ENCODE results near the gene MYOF.

The MYOF gene, protein sequence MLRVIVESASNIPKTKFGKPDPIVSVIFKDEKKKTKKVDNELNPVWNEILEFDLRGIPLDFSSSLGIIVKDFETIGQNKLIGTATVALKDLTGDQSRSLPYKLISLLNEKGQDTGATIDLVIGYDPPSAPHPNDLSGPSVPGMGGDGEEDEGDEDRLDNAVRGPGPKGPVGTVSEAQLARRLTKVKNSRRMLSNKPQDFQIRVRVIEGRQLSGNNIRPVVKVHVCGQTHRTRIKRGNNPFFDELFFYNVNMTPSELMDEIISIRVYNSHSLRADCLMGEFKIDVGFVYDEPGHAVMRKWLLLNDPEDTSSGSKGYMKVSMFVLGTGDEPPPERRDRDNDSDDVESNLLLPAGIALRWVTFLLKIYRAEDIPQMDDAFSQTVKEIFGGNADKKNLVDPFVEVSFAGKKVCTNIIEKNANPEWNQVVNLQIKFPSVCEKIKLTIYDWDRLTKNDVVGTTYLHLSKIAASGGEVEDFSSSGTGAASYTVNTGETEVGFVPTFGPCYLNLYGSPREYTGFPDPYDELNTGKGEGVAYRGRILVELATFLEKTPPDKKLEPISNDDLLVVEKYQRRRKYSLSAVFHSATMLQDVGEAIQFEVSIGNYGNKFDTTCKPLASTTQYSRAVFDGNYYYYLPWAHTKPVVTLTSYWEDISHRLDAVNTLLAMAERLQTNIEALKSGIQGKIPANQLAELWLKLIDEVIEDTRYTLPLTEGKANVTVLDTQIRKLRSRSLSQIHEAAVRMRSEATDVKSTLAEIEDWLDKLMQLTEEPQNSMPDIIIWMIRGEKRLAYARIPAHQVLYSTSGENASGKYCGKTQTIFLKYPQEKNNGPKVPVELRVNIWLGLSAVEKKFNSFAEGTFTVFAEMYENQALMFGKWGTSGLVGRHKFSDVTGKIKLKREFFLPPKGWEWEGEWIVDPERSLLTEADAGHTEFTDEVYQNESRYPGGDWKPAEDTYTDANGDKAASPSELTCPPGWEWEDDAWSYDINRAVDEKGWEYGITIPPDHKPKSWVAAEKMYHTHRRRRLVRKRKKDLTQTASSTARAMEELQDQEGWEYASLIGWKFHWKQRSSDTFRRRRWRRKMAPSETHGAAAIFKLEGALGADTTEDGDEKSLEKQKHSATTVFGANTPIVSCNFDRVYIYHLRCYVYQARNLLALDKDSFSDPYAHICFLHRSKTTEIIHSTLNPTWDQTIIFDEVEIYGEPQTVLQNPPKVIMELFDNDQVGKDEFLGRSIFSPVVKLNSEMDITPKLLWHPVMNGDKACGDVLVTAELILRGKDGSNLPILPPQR (N-terminal part only)

DNA sequence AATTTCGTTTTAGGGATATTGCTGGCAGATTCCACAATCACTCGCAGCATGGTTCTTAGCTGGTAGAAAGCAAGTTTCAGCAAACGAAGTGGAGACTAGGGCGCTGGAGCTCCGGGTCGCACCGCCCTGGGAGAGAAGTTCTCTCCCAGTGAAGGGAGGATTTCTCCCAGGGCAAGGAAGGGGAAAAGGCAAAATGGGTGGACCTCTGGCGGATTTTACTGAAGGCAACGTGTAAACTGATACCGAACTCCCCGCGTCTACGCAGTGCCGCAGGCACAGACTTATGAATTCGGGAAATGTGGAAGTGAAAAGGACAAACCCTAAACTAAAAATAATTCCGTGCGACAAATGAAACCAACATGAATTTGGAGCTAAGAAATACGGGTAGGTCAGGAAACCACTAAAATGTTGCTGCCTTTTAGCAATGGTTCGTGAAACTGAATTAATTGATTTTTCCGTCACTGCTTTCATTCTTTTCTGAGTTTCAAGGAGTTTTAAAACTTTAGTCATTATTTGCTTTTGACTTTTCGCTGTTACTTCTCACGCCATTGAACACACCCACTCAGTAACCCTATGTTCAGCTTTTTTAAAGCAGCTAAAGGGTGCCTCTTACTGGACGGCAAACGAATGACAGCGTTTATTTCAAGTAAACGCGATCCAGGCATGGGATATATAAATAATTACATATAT lies at the start of gene MYOF:
TSS of gene MYOF (minus strand) at position 190 of the 690 bp plus-strand sequence. CDS start at position 50, 140 bp downstream.
- peak; percentile 65 for DNase-seq (ENCODE audit: low read depth)
- peak within 1 kb of the TSS; percentile 74 for H3K4me3 ChIP-seq (ENCODE audit: low read depth, low read length)

DNA sequence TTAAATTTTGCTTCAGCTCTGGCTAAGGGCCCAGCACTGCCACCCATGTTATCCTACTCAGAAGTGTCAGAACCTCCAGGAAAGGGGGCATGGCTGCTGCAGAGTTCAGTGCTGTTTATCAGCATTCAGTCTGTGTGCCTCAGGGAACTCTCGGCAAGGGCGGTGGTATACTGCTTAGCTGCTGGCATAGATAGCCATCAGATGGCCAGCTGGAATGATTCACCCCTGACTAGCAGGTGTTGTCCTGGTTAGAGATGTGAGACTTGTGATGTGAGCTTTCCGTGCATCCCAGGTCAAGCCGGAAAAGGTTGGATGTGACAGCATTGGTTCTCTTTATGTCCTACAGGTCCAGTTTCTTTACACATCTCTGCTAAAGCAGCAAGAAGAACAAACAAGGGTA lies 36.4 kb upstream of the MYOF start:
- H3K4me3 ChIP-seq (ENCODE audit: low read depth, low read length), result no peak overlapping the region
- DNase-seq (ENCODE audit: low read depth), result no peak

DNA sequence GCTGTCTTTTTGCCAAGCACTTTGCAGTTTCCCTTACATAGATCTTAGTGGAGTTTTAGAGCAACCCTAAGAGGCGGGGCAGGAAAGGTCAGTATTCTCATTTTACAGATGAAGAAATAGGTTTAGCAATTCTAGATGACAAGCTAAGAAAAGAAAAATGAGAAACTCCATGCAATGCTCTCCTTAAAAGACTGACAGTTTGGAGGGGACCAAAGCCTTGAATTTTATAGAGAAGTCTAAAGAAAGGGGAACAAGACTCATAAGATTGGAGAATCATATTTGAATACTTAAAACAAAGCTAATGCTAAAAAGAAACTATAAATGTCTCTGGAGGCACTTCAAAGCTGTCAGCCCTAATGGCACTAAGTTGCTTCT lies 33.9 kb upstream of the MYOF start:
- no peak overlapping the region for H3K4me3 ChIP-seq (ENCODE audit: low read depth, low read length)
- no peak for DNase-seq (ENCODE audit: low read depth)

DNA sequence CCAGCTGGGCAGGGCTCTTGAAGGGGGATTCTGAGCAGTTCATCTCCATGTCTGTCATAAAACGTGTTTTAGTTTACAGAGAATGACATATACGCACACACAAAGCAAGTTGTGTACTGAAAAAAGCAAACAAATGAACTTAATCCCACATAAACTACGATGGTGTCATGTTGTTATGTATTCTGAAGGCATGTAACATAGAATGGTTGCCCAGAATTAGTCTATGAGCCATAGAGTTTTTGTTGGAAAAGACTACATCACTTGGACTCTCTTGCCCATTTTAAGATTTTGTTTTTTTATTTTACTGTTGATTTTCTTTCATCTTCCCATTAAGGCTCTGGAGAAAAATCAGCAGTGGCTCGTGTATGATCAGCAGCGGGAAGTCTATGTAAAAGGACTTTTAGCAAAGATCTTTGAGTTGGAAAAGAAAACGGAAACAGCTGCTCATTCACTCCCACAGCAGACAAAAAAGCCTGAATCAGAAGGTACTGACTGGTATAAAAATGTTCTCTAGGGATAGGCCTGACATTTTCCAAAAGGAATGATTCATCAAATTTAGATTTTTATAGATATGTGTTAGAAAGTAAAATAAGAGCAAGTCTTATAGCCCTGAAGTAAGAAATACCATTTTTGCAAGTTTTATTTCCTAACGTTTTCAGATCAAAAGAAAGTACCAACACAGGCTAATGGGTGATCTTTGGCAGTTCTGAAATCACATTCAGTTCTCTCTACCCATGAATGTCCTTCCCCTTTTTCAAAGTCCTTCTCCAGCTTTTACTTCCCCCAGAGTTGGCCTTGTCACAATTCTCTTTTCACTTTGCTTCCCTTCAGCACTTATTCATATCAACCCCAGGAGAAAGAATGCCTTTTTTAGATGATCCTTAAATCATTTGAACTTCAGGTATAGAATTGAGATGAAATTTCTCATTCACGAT lies 33.2 kb upstream of the MYOF start:
- no peak for DNase-seq (ENCODE audit: low read depth)

DNA sequence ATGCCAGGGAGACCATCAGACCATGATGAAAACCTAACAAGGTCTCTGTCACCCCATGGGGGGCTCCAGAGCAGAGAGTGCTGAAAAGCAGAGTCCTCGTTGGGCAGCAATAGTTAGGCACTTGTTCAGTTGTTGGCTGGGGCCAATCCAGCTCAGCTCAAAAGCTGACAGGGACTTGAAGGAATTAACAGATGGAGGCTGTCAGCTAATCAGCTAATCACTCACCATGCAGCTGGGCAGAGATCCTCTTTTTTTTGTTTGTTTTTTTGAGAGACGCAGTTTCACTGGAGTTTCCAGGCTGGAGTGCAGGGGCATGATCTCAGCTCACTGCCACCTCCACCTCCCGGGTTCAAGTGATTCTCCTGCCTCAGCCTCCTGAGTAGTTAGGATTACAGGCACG lies 32.4 kb upstream of the MYOF start:
- no peak overlapping the region for H3K4me3 ChIP-seq (ENCODE audit: low read depth, low read length)
- no peak for DNase-seq (ENCODE audit: low read depth)

More for the DNA sequence above, 33.2 kb upstream of the MYOF start:
- H3K4me3 ChIP-seq (ENCODE audit: low read depth, low read length), result no peak overlapping the region

DNA sequence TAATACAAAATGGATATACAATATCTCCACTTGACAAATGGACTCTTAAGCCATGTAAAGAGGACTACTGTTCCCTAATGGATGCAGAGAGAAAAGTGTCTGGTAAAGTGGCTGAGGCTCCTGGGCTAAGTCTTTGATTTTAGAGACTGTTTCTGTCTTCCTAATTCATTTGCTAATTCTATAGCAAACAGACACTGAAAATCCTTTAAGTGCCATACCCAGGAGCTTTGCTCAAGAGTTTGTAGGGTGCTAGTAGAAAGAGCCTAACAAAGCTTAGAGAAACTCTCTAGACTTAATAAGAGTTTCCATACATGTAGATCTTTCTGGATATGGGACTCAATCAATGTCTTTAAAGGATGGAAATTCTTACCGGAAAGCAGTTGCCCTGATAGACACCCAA lies 31.0 kb upstream of the MYOF start:
- no peak for DNase-seq (ENCODE audit: low read depth)
- no peak overlapping the region for H3K4me3 ChIP-seq (ENCODE audit: low read depth, low read length)

DNA sequence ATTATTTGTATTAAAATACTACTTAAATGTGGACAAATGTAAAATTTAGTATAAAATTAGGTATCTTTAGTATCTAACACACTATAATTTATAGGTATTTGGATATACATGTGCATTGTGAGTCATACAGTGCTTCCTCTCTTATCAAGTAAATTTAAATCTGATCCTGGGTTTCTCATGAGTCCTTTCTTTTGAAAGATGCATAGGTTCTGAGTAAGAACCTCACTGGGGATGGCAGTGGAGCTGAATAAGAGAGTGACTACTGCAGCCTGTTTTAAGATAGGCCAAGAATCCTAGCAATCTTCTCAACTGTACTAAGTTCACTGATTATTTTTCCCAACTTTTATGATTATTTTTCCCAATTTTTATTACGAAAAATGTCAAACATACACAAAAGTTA lies 30.4 kb upstream of the MYOF start:
- H3K4me3 ChIP-seq (ENCODE audit: low read depth, low read length), result no peak overlapping the region
- no peak for DNase-seq (ENCODE audit: low read depth)

DNA sequence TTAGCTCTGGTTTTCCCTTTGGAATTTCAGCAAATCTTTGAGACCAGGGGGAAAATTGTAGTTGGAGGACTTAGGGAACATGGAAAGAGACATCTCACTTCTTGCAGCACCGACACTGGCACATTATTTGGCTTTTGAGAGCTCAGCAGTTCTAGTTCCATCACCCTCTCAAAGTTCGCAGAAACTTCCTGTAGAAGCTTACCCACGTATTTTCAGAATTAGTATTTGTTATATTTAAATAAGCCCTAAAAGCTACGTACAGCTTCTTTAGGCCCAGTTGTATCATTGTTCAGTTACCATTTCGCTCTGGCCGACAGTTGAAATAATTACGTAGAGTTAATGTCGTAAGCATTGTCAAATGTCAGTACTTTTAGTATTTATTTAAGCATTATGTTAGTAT lies 27.7 kb upstream of the MYOF start:
- DNase-seq (ENCODE audit: low read depth), result no peak

DNA sequence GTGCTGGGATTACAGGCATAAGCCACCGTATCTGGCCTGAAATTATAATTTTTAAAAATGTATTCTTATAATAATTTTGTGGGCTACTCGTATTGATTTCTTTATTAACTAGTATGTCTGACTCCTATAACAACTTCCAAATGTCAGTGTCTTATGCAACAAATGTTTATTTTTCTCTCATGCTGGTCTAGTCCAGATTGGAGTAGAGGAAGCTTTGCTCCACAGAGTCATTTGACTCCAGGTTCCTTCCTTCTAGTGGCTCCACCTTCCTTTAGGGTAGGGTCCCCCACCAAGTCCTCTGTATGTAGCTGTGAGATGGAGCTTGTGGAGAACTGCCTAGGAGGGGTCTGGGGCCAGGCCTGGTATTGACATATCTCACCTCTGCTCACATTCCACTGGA lies 22.9 kb upstream of the MYOF start:
- no peak for DNase-seq (ENCODE audit: low read depth)
- H3K4me3 ChIP-seq (ENCODE audit: low read depth, low read length), result no peak overlapping the region

More for the DNA sequence above, 27.7 kb upstream of the MYOF start:
- H3K4me3 ChIP-seq (ENCODE audit: low read depth, low read length), result no peak overlapping the region

DNA sequence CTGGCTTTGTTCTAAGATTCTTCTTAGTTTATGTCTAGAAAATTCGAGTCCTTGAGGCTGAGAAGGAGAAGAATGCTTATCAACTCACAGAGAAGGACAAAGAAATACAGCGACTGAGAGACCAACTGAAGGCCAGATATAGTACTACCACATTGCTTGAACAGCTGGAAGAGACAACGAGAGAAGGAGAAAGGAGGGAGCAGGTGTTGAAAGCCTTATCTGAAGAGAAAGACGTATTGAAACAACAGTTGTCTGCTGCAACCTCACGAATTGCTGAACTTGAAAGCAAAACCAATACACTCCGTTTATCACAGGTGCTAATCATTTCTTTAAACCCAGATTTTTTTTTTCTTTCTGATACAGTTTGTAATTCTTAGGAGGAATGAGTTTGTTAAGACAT lies 20.9 kb upstream of the MYOF start:
- DNase-seq (ENCODE audit: low read depth), result no peak
- no peak overlapping the region for H3K4me3 ChIP-seq (ENCODE audit: low read depth, low read length)

DNA sequence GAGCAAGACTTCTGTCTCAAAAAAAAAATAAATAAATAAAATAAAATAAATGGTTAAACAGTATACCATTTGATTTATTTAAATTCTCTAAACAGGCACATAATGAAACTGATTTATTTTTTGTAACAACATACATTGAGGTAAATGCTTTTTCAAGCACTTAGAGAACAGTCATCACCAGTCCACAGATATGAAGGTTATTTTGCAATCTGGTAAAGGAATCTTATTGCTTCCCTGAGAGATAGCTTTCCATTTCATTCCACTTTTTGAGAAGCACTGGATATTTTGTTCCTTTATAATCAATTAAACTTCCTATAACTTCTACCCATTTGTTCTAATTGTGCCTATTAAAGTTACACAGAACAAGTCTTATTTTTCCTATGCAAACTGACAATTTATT lies 19.5 kb upstream of the MYOF start:
- DNase-seq (ENCODE audit: low read depth), result no peak
- no peak overlapping the region for H3K4me3 ChIP-seq (ENCODE audit: low read depth, low read length)

DNA sequence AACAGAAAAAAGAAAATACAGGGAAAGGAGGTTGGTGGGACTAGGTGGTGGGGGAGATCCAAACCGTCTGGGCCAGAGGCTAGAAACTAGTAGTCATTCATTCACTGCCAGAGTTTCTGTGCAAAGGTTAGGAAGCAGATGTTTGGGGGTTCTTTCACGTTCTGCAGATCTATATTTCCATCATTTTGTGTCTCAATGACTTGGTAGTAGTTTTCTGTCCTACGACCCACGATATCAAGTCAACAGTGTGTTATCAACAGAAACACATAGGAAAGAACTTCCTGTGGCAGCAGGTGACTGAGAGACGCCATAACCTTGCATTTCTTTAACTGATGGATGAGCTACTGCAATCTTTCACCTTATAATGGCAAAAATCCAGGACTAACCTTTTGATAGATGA lies 16.0 kb upstream of the MYOF start:
- DNase-seq (ENCODE audit: low read depth), result no peak
- no peak overlapping the region for H3K4me3 ChIP-seq (ENCODE audit: low read depth, low read length)

DNA sequence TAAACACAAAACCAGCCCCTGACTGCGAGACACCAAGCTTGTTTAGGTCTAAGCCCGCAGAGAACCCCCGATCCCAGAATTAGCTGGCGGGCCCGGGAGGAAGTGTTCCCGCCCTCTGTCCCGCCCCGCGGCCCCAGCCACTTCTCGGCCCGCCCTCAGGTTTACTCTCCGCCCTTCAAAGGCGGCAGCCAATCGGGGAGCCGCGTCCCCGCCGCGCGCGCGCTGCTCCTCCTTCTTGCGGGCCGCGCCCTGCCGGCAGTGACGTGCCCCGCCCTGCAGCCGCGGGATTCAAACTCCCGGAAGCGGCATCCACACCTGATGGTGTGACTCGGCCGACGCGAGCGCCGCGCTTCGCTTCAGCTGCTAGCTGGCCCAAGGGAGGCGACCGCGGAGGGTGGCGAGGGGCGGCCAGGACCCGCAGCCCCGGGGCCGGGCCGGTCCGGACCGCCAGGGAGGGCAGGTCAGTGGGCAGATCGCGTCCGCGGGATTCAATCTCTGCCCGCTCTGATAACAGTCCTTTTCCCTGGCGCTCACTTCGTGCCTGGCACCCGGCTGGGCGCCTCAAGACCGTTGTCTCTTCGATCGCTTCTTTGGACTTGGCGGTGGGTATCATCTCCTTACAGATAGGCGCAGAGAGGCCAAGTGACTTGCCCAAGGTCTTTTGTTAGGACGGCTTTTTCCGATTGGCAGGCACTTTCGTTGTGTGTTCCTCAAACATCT lies 14.3 kb upstream of the MYOF start, which contains the start of gene CEP55:
TSS of gene CEP55 (plus strand) at position 291 of the 720 bp plus-strand sequence. CDS start 3,440 bp downstream, outside the sequence.
- DNase-seq (ENCODE audit: low read depth), result peak; percentile 70
- H3K4me3 ChIP-seq (ENCODE audit: low read depth, low read length), result peak within 1 kb of the TSS; percentile 87

DNA sequence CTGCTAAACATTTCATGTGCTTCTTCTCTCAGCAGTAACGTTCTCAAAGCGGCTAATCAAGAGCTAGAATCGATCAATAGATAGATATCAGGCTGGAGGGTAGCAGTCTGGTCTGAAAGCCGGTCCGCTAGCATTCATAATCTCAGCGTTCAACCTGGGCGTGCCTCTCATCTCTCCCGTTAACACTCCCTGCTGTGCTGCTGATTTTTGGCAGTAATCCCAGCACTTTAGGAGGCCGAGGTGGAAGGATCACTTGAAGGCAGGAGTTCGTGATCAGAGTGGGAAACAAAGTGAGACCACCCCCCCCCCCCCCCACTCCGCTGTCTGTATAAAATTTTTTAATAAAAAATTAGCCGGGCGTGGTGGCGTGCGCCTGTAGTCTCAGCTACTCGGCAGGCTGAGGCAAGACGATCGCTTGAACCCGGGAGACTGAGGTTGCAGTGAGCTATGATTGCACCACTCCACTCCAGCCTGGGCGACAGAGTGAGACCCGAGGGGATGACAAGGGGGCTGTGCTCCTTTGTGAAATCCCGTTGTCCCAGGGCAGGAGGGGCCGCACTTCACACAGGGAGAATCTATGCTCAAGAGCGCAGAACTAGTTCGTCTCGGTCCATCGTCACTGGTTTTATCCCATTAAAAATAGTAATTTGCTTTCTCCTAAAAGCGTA lies 13.7 kb upstream of the MYOF start:
- no peak for DNase-seq (ENCODE audit: low read depth)
- H3K4me3 ChIP-seq (ENCODE audit: low read depth, low read length), result peak overlapping the region; percentile 87

DNA sequence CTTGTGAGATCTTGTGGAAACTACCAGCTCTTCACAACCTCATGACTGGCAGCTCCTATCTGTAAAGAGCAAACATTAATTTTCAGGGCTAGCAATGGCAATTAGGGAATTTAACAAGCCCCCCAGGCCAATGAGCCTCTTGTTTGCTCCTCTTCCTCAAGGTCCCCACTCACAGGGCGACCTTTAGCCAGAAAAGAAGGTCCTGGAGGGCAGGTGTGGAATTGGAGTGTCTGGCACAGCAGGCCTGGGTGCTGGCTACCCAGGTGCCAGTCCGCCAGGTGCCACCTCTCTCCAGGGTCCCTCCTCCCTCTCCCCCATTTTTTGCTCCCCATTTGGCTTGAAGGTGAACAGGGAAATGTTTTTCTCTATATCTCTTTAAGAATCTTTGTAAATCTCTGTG lies 12.4 kb upstream of the MYOF start:
- no peak for DNase-seq (ENCODE audit: low read depth)
- no peak overlapping the region for H3K4me3 ChIP-seq (ENCODE audit: low read depth, low read length)

DNA sequence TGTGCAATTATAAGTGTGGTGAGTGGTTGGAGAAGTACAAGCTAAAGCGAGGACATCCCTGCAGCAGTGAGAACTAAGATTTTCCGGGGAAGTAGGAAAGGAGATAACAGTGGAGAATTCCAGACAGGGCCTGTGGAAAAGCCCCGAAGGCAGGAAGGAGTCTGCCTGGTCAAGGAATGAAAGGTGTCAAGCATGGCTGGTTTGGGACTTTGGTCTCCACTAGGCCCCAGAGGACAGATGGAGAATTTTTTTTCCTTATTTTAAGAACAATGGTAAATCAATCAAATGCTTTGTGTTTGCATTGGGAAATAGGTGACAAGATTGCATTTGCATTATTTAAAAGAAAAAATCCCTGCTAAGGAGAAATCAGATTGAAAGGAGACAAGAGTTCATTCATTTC lies 11.0 kb upstream of the MYOF start:
- H3K4me3 ChIP-seq (ENCODE audit: low read depth, low read length), result no peak overlapping the region
- no peak for DNase-seq (ENCODE audit: low read depth)

DNA sequence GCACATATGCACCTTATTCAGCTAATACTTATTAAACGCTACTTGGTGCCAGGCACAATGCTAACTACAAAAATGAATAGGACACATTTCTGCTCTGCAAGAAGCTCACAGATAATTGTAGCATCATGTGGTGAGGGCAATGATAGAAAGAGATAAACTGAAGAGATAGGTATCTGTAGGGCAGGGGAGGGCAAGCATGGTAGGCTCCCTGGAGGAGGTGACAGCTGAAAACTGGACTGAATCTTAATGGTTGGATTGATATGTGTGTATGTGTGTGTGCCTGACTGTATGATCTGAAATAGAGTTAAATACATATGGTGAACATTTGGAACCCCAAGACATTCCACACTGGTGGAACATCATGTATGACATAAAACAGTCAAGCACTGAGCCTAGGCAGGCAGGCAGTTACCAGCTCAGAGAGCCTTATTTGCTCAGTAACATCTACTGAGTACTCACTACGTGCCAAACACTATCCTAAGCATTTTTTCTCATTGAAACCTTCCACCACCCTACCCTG lies 9.5 kb upstream of the MYOF start:
- DNase-seq (ENCODE audit: low read depth), result no peak
- no peak overlapping the region for H3K4me3 ChIP-seq (ENCODE audit: low read depth, low read length)

Measured in skeletal muscle cell (primary cell).